ENCODE results near the gene PSMB7.

PSMB7 gene

DNA sequence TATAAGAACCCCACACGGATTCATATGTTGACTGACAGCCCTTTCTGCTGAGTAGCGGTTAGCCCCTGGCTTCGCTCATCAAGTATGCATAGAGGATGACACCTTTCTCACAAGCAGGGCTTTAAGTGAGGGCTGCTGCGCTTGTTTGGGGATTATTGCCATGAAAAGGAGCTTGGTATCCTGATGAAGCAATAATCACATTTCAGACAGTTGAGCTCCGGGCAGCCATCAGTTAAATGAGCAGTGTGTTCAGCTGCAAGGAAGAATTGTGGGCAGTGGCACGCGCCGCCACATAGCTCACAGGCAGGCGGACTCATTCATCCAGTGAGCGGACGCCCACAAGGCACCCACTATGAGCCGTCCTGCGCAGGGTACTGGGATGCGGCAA is 79.9 kb downstream of the PSMB7 start:
- H3K36me3 ChIP-seq (ENCODE audit: control insufficient read depth, insufficient read depth, low read length), result no peaks in the 10 kb centered on the region
- no peak overlapping the region for H3K27ac ChIP-seq (ENCODE audit: low read length)
- no peak for DNase-seq (ENCODE audit: low read depth, low spot score)
- no peak overlapping the region for H3K4me3 ChIP-seq (ENCODE audit: low read length)
- H3K9me3 ChIP-seq (ENCODE audit: control insufficient read depth, insufficient read depth, low read length), result no peaks in the 10 kb centered on the region
- no peaks in the 10 kb centered on the region for H3K27me3 ChIP-seq (ENCODE audit: control insufficient read depth, insufficient read depth, low read length)
- WGBS (ENCODE audit: insufficient coverage, insufficient read length), result no CpG with 5 or more reads among the region's 14 CpGs
- H3K4me1 ChIP-seq (ENCODE audit: control insufficient read depth, insufficient read depth, low read length), result no peaks in the 10 kb centered on the region

DNA sequence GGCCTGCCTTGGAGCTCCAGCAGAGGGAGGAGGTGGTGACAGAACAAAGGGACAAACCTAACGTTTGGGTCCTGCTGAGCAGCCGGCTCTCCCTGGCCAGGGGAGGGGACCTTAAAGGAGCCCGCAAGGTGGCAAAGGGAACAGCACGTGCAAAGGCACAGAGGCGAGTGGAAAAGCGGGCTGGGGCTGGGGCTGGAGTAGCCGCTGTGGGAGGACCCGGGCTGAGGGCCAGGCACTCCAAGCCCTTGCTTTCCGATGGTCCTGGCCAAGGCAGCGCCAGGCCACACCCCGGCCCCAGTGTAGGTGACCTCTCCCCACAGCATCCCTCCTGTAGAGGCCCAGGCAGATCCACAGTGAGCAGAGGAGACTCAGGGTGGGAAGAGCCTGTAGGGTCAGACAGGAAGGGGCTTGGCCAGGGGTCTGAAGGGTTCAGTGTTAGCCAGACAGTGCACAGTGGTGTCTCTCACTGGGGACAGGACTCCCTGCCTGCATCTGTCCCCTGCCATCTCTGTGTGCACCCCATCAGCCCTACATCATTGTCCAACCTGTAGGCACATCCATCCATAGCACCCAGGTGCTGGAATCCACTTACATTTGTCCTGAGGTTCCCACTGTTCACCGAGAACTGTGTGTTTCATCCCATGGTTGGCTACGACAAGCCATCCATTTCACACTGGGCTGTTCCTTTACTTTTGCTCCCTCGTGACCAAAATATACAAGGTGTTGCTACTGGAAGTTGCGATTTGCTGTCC is 80.5 kb downstream of the PSMB7 start:
- Histone ChIP-seq H3K4me1 (ENCODE audit: control insufficient read depth, insufficient read depth, low read length) (no peaks in the 10 kb centered on the region), H3K4me3 (ENCODE audit: low read length) (no peak overlapping the region), H3K27ac (ENCODE audit: low read length) (no peak overlapping the region), H3K27me3 (ENCODE audit: control insufficient read depth, insufficient read depth, low read length) (no peaks in the 10 kb centered on the region), H3K9me3 (ENCODE audit: control insufficient read depth, insufficient read depth, low read length) (no peaks in the 10 kb centered on the region), H3K36me3 (ENCODE audit: control insufficient read depth, insufficient read depth, low read length) (no peaks in the 10 kb centered on the region)
- no CpG with 5 or more reads among the region's 15 CpGs for WGBS (ENCODE audit: insufficient coverage, insufficient read length)
- no peak for DNase-seq (ENCODE audit: low read depth, low spot score)

DNA sequence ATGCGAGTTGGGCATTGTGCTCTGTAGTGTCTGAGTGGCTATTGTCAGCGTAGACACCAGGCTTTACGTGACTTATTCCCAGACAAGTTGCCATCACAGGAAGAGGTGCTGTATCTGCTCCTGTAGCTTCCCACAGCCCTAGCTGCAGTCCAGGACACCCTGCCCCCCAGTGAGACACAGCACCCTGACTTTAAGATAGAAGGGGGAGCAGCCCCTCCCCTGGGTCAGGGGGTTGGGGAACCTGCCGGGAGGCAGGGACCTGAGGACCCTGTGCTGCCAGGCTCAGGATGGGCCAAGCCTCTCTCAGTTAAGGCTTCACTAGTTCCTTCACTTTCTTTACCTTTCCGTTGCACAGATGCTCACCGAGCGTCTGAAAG is 82.1 kb downstream of the PSMB7 start:
- DNase-seq (ENCODE audit: low read depth, low spot score), result no peak
- no peaks in the 10 kb centered on the region for H3K27me3 ChIP-seq (ENCODE audit: control insufficient read depth, insufficient read depth, low read length)
- WGBS (ENCODE audit: insufficient coverage, insufficient read length), result no CpG with 5 or more reads among the region's 7 CpGs
- H3K27ac ChIP-seq (ENCODE audit: low read length), result no peak overlapping the region
- no peaks in the 10 kb centered on the region for H3K4me1 ChIP-seq (ENCODE audit: control insufficient read depth, insufficient read depth, low read length)
- H3K4me3 ChIP-seq (ENCODE audit: low read length), result no peak overlapping the region
- no peaks in the 10 kb centered on the region for H3K9me3 ChIP-seq (ENCODE audit: control insufficient read depth, insufficient read depth, low read length)
- H3K36me3 ChIP-seq (ENCODE audit: control insufficient read depth, insufficient read depth, low read length), result no peaks in the 10 kb centered on the region

DNA sequence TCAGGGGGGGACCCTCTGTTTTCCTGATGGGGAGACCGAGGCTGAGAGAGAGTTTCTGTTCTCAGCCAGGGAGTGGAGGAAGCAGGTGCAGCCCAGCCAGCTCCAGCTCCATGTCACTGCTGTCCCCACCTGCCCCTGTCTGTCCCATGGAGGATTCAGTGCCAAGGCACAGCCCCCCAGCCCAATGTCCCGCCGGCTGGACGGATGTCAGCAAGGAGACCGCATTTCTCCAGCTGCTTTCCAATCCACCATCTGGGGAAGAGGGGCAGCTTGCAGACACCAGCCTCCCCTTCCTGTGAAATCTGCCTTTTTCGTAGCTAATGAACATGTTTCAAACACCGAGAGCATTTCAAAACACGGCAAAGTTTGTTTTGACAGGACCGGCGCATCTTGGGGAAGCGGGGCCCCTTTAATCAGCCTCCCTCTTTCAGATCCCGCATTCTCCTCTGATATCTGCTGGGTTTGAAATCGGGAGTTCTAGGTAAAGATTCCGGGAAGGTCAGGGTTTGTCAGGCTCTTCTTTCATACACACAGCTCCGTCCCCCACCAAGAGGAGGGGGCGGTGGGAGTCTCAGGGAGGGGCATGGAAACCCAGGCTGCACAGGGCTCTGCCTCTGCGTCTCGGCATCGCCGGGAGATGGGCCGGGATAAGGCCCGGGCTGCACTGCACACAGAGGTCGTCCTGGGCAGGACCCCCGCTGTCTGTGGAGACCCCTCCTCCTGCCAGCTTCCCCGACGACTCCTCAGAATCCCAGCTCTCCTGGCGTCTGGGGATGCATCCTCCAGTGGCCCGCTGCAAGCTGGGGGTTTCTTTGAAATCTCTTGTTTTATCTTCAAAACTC is 82.7 kb downstream of the PSMB7 start:
- Histone ChIP-seq H3K4me1 (ENCODE audit: control insufficient read depth, insufficient read depth, low read length) (no peaks in the 10 kb centered on the region), H3K36me3 (ENCODE audit: control insufficient read depth, insufficient read depth, low read length) (no peaks in the 10 kb centered on the region)
- WGBS (ENCODE audit: insufficient coverage, insufficient read length), result no CpG with 5 or more reads among the region's 28 CpGs

DNA sequence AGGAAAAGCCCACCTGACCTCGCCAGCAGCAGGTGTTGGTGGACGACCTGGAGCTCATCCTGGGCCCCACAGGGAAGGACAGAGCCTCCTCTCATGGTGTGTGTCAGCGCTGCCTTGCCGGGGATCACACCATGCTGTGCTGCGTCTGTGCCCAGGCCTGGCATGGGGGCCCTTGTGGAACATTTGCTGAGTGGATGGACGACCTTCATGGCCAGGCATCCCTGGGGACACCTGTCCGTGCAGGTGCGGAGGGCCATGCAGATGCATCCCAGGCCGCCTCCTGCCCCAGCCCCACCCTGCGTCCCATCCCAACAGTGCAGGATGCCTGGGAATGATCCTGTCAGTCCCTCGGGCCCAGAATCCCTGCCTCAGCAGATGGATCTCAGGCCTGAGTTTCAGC is 83.7 kb downstream of the PSMB7 start:
- WGBS (ENCODE audit: insufficient coverage, insufficient read length), result no CpG with 5 or more reads among the region's 11 CpGs
- H3K27me3 ChIP-seq (ENCODE audit: control insufficient read depth, insufficient read depth, low read length), result no peaks in the 10 kb centered on the region
- no peaks in the 10 kb centered on the region for H3K9me3 ChIP-seq (ENCODE audit: control insufficient read depth, insufficient read depth, low read length)
- H3K27ac ChIP-seq (ENCODE audit: low read length), result no peak overlapping the region
- no peak overlapping the region for H3K4me3 ChIP-seq (ENCODE audit: low read length)
- H3K4me1 ChIP-seq (ENCODE audit: control insufficient read depth, insufficient read depth, low read length), result no peaks in the 10 kb centered on the region
- H3K36me3 ChIP-seq (ENCODE audit: control insufficient read depth, insufficient read depth, low read length), result no peaks in the 10 kb centered on the region
- DNase-seq (ENCODE audit: low read depth, low spot score), result no peak

More for the DNA sequence above, 82.7 kb downstream of the PSMB7 start:
- Histone ChIP-seq H3K27me3 (ENCODE audit: control insufficient read depth, insufficient read depth, low read length) (no peaks in the 10 kb centered on the region), H3K4me3 (ENCODE audit: low read length) (no peak overlapping the region), H3K27ac (ENCODE audit: low read length) (no peak overlapping the region), H3K9me3 (ENCODE audit: control insufficient read depth, insufficient read depth, low read length) (no peaks in the 10 kb centered on the region)
- DNase-seq (ENCODE audit: low read depth, low spot score), result no peak

DNA sequence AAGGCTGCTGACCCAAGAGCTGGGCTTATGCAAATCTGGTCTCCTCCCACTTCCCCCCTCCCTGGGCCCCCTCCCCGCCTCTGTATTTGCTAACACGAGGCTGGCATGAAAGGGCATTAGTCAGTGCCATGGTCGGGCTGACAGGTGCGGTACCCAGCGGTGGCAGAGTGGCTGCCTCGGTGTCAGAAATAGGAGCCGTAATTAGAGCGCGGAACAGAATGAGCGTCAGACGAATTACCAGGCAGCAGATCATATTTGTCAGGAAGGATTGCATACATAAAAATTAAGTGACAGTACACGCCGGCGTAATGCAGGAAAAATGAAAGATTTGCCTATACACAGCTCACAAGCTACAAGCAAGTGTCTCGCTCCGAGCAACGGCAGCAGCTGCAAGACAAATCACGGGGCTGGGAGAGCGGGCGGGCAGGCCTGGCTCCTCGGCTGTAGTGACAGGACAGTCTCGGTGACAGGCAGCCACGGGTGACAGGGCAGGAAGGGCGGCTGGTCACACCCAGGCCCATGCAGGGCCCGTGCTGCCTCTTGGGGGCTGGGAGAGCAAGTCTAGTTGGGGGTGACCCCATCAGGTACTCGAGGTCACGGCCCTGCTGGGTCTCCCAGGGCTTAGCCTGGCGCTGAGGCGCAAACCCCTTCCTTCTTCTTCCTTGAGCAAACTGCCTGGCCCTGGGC is 85.1 kb downstream of the PSMB7 start:
- no peak for DNase-seq (ENCODE audit: low read depth, low spot score)
- Histone ChIP-seq H3K27me3 (ENCODE audit: control insufficient read depth, insufficient read depth, low read length) (no peaks in the 10 kb centered on the region), H3K4me1 (ENCODE audit: control insufficient read depth, insufficient read depth, low read length) (no peaks in the 10 kb centered on the region), H3K27ac (ENCODE audit: low read length) (no peak overlapping the region), H3K36me3 (ENCODE audit: control insufficient read depth, insufficient read depth, low read length) (no peaks in the 10 kb centered on the region), H3K9me3 (ENCODE audit: control insufficient read depth, insufficient read depth, low read length) (no peaks in the 10 kb centered on the region), H3K4me3 (ENCODE audit: low read length) (no peak overlapping the region)
- WGBS (ENCODE audit: insufficient coverage, insufficient read length), result no CpG with 5 or more reads among the region's 29 CpGs

DNA sequence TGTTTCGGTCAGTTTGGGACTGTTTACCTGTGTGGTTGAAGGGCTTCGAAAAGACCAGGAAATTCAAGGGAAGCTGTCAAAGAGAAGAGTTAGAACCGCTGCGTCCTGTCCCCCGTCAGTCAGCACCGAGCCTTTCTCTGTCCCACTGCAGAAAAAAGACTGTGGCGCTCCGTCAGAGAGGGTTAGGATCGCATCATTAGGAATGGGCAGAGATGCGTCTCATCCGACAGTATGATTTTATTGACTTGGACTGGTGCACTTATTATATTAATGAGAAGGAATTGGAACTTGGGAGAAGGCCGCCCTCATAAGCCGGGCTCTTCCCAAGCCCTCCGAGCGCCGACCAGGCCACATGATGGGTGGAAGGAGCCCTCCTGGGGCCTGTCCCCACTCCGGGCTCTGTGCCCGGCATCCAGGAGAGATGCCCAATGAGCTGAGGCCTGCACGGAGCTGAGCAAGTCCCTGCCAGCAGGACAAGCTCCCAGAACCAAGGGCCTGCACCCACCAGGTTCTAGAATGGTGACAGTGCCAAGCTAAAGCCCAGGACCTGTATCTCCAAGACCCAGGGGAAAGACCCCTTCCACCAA is 85.9 kb downstream of the PSMB7 start:
- H3K9me3 ChIP-seq (ENCODE audit: control insufficient read depth, insufficient read depth, low read length), result no peaks in the 10 kb centered on the region
- no peak overlapping the region; the same call in 1 of the 2 replicates for H3K4me3 ChIP-seq (ENCODE audit: low read length)
- no peaks in the 10 kb centered on the region for H3K4me1 ChIP-seq (ENCODE audit: control insufficient read depth, insufficient read depth, low read length)
- DNase-seq (ENCODE audit: low read depth, low spot score), result no peak
- no peaks in the 10 kb centered on the region for H3K27me3 ChIP-seq (ENCODE audit: control insufficient read depth, insufficient read depth, low read length)
- H3K27ac ChIP-seq (ENCODE audit: low read length), result no peak overlapping the region
- WGBS (ENCODE audit: insufficient coverage, insufficient read length), result no CpG with 5 or more reads among the region's 19 CpGs
- no peaks in the 10 kb centered on the region for H3K36me3 ChIP-seq (ENCODE audit: control insufficient read depth, insufficient read depth, low read length)

DNA sequence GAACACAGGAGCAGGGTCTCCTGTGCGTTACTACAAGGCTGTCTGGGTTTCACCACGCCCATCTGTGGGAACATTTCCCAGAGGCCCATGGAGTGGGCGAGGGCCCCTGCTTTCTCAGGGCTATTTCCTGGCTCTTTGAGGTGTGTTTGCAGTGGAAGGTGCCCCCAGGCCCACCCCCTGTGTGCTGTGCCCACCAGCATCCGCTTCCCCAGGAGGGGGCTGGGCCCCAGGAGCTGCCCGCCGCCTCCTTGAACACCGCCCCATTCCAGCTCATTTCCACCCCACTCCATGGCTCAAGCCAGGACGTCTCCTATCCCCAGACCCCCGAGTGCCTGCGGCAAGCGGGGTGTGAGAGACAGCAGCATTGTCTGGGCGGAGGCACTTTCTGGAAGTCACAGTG is 87.0 kb downstream of the PSMB7 start:
- Histone ChIP-seq H3K9me3 (ENCODE audit: control insufficient read depth, insufficient read depth, low read length) (no peaks in the 10 kb centered on the region), H3K36me3 (ENCODE audit: control insufficient read depth, insufficient read depth, low read length) (no peaks in the 10 kb centered on the region), H3K27me3 (ENCODE audit: control insufficient read depth, insufficient read depth, low read length) (no peaks in the 10 kb centered on the region), H3K4me3 (ENCODE audit: low read length) (no peak overlapping the region), H3K4me1 (ENCODE audit: control insufficient read depth, insufficient read depth, low read length) (no peaks in the 10 kb centered on the region), H3K27ac (ENCODE audit: low read length) (no peak overlapping the region)
- whole genome bisulfite sequencing (ENCODE audit: insufficient coverage, insufficient read length), result no CpG with 5 or more reads among the region's 12 CpGs
- DNase-seq (ENCODE audit: low read depth, low spot score), result no peak

DNA sequence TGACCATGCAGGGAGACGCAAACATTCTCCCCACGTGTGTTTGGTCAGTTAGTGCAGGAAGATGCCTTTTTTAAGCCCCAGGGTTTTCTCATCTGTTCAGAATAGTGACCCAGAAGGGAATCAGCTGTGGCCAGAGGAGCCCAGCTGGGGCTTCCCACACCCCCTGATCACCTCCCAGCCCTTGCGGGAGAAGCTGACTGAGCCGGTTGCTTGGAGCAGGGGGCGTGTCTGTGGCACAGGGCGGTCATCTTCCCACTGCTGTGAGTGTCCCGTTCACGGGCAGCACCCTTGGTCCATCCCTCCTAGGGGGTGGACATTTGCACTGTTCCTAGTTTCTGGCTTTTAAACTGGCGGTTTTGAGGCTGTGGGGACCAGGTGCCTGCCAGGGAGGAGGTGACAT is 87.8 kb downstream of the PSMB7 start:
- H3K27ac ChIP-seq (ENCODE audit: low read length), result no peak overlapping the region
- no peaks in the 10 kb centered on the region for H3K9me3 ChIP-seq (ENCODE audit: control insufficient read depth, insufficient read depth, low read length)
- no peaks in the 10 kb centered on the region for H3K27me3 ChIP-seq (ENCODE audit: control insufficient read depth, insufficient read depth, low read length)
- WGBS (ENCODE audit: insufficient coverage, insufficient read length), result no CpG with 5 or more reads among the region's 9 CpGs
- DNase-seq (ENCODE audit: low read depth, low spot score), result no peak
- no peak overlapping the region for H3K4me3 ChIP-seq (ENCODE audit: low read length)
- no peaks in the 10 kb centered on the region for H3K36me3 ChIP-seq (ENCODE audit: control insufficient read depth, insufficient read depth, low read length)
- H3K4me1 ChIP-seq (ENCODE audit: control insufficient read depth, insufficient read depth, low read length), result no peaks in the 10 kb centered on the region

DNA sequence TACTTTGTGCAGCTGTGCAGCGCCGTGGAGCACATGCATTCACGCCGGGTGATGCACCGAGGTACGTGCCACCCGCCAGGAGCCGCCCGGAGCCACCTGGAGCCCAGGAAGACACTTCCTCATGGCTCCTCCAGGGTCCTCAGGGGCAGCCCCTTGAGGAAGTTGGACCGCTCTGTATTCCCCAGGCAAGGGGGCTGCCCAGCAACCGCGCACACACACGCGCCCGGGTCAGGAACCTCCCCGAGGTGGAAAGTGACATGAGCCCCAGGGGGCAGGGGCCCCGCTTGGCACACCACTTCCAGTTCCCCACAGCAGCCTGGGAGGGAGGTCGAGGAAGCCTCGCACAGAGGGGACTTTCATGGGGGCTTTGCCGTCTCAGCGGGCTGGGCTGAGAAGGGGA is 88.9 kb downstream of the PSMB7 start:
- DNase-seq (ENCODE audit: low read depth, low spot score), result no peak
- Histone ChIP-seq H3K36me3 (ENCODE audit: control insufficient read depth, insufficient read depth, low read length) (no peaks in the 10 kb centered on the region), H3K27me3 (ENCODE audit: control insufficient read depth, insufficient read depth, low read length) (no peaks in the 10 kb centered on the region), H3K27ac (ENCODE audit: low read length) (no peak overlapping the region), H3K4me1 (ENCODE audit: control insufficient read depth, insufficient read depth, low read length) (no peaks in the 10 kb centered on the region), H3K9me3 (ENCODE audit: control insufficient read depth, insufficient read depth, low read length) (no peaks in the 10 kb centered on the region), H3K4me3 (ENCODE audit: low read length) (no peak overlapping the region)
- WGBS (ENCODE audit: insufficient coverage, insufficient read length), result no CpG with 5 or more reads among the region's 21 CpGs
